ENCODE results near the gene PTPRQ. TPM values are rescaled to one million over a fixed set of nuclear protein-coding genes. Genes with fewer than 3 reads are reported as not detected.

The PTPRQ gene
- total and polyA plus RNA-seq, 2 experiments from 2014 or later, result 0.11 to 0.18 TPM

DNA sequence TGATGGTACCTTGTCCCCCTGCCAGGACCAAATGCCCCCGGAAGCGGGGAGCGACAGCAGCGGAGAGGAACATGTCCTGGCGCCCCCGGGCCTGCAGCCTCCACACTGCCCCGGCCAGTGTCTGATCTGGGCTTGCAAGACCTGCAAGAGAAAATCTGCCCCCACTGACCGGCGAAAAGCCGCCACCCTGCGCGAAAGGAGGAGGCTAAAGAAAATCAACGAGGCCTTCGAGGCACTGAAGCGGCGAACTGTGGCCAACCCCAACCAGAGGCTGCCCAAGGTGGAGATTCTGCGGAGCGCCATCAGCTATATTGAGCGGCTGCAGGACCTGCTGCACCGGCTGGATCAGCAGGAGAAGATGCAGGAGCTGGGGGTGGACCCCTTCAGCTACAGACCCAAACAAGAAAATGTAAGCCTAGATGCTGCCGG, 263.8 kb downstream of the PTPRQ start:
- H3K36me3 ChIP-seq (ENCODE audit: low read depth), result no peaks in the 10 kb centered on the region
- H3K4me1 ChIP-seq (ENCODE audit: insufficient read depth), result peaks cover 8% of the 10 kb centered on the region
- H3K9ac ChIP-seq, result no peak overlapping the region
- 93 to 95% methylated on average over 11 to 21 of the region's 21 CpGs for WGBS, 2 experiments (ENCODE audit: low coverage in 1 of 2, low lambda C conversion rate in 2 of 2, missing lambda C conversion rate in 2 of 2)
- H3F3A ChIP-seq (ENCODE audit: insufficient read depth), result peaks cover 8% of the 10 kb centered on the region; the same call in 1 of the 2 replicates
- no peaks in the 10 kb centered on the region for H3K9me2 ChIP-seq (ENCODE audit: insufficient read depth)
- H3K9me3 ChIP-seq (ENCODE audit: low read depth), result no peaks in the 10 kb centered on the region
- H4K20me1 ChIP-seq (ENCODE audit: insufficient read depth), result no peaks in the 10 kb centered on the region
- DNase-seq, result no peak
- in situ Hi-C loops (cut with MboI), result no loop called here
- H2AFZ ChIP-seq, result no peak overlapping the region
- no peak overlapping the region for H3K4me3 ChIP-seq
- no peak for TF ChIP-seq EZH2 (IDR thresholded peaks at IDR 0.05; ENCODE audit: insufficient read depth, poor library complexity, severe bottlenecking)
- no peak for TF ChIP-seq EZH2phosphoT487 (IDR thresholded peaks at IDR 0.05; ENCODE audit: insufficient read depth, low read depth)
- H3K27ac ChIP-seq, result no peak overlapping the region
- H3K4me2 ChIP-seq (ENCODE audit: unreplicated experiment), result no peak overlapping the region
- H3K27me3 ChIP-seq (replicated peaks; ENCODE audit: insufficient read depth), result no peaks in the 10 kb centered on the region
- H3K79me2 ChIP-seq (ENCODE audit: insufficient read depth), result no peaks in the 10 kb centered on the region

DNA sequence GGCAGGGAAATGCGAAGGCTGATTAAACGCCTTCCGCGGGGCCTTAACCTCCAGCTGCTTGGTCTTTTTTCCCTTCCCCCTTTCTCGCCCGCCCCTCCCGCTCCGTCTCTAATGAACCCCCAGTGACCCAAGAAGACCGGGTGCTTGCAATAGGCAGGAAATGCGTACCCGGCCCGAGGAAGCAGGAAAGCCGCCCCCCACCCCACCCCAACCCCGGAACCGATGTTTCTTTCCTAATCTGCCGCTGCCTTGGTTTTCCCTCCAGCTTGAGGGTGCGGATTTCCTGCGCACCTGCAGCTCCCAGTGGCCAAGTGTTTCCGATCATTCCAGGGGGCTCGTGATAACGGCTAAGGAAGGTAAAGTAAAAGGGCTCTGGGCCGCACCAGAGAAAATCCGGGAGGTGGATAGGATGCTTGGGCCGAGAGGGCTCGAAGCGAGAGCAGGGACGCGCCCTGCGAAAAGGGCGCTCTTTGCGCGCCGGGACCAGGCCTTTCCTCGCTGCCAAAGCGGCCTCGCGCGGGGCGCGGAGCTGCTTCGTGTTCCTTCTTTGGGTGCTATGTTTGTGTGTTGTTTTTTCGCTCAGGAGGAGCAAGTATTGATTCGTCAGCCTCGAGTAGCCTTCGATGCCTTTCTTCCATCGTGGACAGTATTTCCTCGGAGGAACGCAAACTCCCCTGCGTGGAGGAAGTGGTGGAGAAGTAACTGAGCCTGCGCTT, 264.4 kb downstream of the PTPRQ start:
- no peaks in the 10 kb centered on the region for H3K79me2 ChIP-seq (ENCODE audit: insufficient read depth)
- no peak overlapping the region for H3K27ac ChIP-seq
- no peak for TF ChIP-seq EZH2 (IDR thresholded peaks at IDR 0.05; ENCODE audit: insufficient read depth, poor library complexity, severe bottlenecking)
- TF ChIP-seq EZH2phosphoT487 (IDR thresholded peaks at IDR 0.05; ENCODE audit: insufficient read depth, low read depth), result no peak
- H3K9me2 ChIP-seq (ENCODE audit: insufficient read depth), result no peaks in the 10 kb centered on the region
- no peak overlapping the region for H2AFZ ChIP-seq
- no peak overlapping the region for H3K9ac ChIP-seq
- H3K9me3 ChIP-seq (ENCODE audit: low read depth), result no peaks in the 10 kb centered on the region
- peaks cover 2% of the 10 kb centered on the region for H3K4me1 ChIP-seq (ENCODE audit: insufficient read depth)
- peaks cover 3% of the 10 kb centered on the region; the same call in 1 of the 2 replicates for H3F3A ChIP-seq (ENCODE audit: insufficient read depth)
- H3K36me3 ChIP-seq (ENCODE audit: low read depth), result no peaks in the 10 kb centered on the region
- H3K27me3 ChIP-seq (replicated peaks; ENCODE audit: insufficient read depth), result no peaks in the 10 kb centered on the region
- H3K4me3 ChIP-seq, result no peak overlapping the region
- no peaks in the 10 kb centered on the region for H4K20me1 ChIP-seq (ENCODE audit: insufficient read depth)
- in situ Hi-C loops (cut with MboI), result no loop called here
- 67 to 79% methylated on average over 36 to 50 of the region's 50 CpGs for WGBS, 2 experiments (ENCODE audit: low coverage in 1 of 2, low lambda C conversion rate in 2 of 2, missing lambda C conversion rate in 2 of 2)
- H3K4me2 ChIP-seq (ENCODE audit: unreplicated experiment), result no peak overlapping the region
- DNase-seq, result no peak

DNA sequence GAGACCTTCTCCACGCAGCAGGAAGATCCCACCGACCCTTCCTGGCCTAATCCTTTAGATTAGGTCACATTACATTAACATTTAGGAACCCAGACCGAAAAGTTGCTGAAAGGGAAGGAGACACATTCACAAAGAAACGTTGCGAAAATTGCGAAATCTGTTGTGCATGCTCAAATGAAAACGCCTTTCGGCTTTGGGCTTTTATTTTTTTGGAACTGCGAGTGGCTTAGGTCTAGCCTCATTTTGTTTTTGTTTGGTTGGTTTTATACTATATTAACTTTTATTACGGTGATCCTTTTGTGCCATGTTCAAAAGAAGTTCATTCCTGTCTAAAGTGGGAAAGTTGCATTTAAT, 264.9 kb downstream of the PTPRQ start:
- no peak overlapping the region for H3K4me3 ChIP-seq
- no peaks in the 10 kb centered on the region for H3K79me2 ChIP-seq (ENCODE audit: insufficient read depth)
- H3K9me2 ChIP-seq (ENCODE audit: insufficient read depth), result no peaks in the 10 kb centered on the region
- H3K4me2 ChIP-seq (ENCODE audit: unreplicated experiment), result no peak overlapping the region
- no peaks in the 10 kb centered on the region for H3K4me1 ChIP-seq (ENCODE audit: insufficient read depth)
- no peak overlapping the region for H3K9ac ChIP-seq
- H3F3A ChIP-seq (ENCODE audit: insufficient read depth), result no peaks in the 10 kb centered on the region
- 77 to 83% methylated on average over 10 of the region's 10 CpGs for WGBS, 2 experiments (ENCODE audit: low coverage in 1 of 2, low lambda C conversion rate in 2 of 2, missing lambda C conversion rate in 2 of 2)
- no peak for TF ChIP-seq EZH2 (IDR thresholded peaks at IDR 0.05; ENCODE audit: insufficient read depth, poor library complexity, severe bottlenecking)
- no peak for TF ChIP-seq EZH2phosphoT487 (IDR thresholded peaks at IDR 0.05; ENCODE audit: insufficient read depth, low read depth)
- H3K36me3 ChIP-seq (ENCODE audit: low read depth), result no peaks in the 10 kb centered on the region
- H2AFZ ChIP-seq, result no peak overlapping the region
- no peaks in the 10 kb centered on the region for H4K20me1 ChIP-seq (ENCODE audit: insufficient read depth)
- H3K27me3 ChIP-seq (replicated peaks; ENCODE audit: insufficient read depth), result no peaks in the 10 kb centered on the region
- in situ Hi-C loops (cut with MboI), result no loop called here
- no peak overlapping the region for H3K27ac ChIP-seq
- no peaks in the 10 kb centered on the region for H3K9me3 ChIP-seq (ENCODE audit: low read depth)
- DNase-seq, result no peak

DNA sequence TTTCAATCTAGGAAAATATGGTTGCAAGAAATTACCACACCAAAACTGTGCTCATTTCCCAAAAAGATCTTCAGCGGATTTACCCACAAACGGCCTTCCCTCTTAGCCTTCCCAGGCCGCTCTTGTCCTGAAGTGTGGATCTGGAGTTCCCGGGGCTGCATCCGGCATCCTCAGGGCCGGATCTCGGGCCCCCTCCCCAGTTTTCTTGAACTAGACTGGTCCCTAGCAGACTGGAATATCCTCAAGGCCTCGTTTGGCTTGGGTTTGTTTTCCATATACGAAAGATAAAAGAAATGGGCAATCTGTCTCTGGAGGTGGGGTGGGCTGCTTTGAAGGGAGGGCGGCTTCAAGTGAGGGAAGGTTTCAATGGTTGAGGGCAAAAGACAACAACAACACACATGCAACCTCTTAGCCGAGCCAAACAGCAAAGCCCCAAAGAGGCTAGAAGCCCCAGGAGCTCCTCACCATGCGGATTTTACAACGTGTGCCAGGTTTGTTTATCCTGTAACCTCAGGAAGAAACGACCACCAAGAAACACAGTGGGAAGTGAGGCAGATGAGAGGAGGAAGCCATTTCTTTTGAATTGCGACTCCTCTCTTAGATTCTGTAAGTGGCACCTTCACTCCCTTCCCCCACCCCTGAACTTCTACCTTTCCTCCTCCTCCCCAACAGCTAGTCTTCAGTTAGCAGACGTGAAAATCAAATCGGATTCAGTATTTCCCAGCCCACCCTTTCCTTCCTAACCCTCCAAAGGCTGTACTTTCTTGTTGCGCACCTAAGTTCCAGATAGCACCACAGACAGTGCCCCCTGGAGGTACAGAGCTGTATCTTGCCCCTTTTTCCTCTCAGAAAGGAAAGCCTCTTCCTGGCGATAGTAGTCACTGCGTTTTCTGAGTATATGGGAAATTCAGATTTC, 266.0 kb downstream of the PTPRQ start:
- Histone ChIP-seq H2AFZ (no peak overlapping the region), H3K79me2 (ENCODE audit: insufficient read depth) (no peaks in the 10 kb centered on the region), H3K27me3 (replicated peaks; ENCODE audit: insufficient read depth) (no peaks in the 10 kb centered on the region), H4K20me1 (ENCODE audit: insufficient read depth) (no peaks in the 10 kb centered on the region), H3K4me1 (ENCODE audit: insufficient read depth) (no peaks in the 10 kb centered on the region), H3K4me2 (ENCODE audit: unreplicated experiment) (no peak overlapping the region), H3K9me3 (ENCODE audit: low read depth) (no peaks in the 10 kb centered on the region), H3K9ac (no peak overlapping the region), H3K36me3 (ENCODE audit: low read depth) (no peaks in the 10 kb centered on the region), H3F3A (ENCODE audit: insufficient read depth) (no peaks in the 10 kb centered on the region), H3K9me2 (ENCODE audit: insufficient read depth) (no peaks in the 10 kb centered on the region), H3K4me3 (no peak overlapping the region), H3K27ac (no peak overlapping the region)
- no peak for DNase-seq
- 87% methylated on average over 20 of the region's 20 CpGs for WGBS, 2 experiments (ENCODE audit: low coverage in 1 of 2, low lambda C conversion rate in 2 of 2, missing lambda C conversion rate in 2 of 2)
- TF ChIP-seq EZH2phosphoT487 (IDR thresholded peaks at IDR 0.05; ENCODE audit: insufficient read depth, low read depth), result no peak
- in situ Hi-C loops (cut with MboI), result no loop called here

Data from GM23248 (cell line).